PFSK-1 (cell line): ENCODE measurements around the gene CACNA1H.

ENCODE experiments used
- FOXP2 ChIP-seq: optimal IDR thresholded peaks from 2 replicates; pipeline ENCODE3; 2011; ENCODE audit warnings: borderline replicate concordance, control low read depth, inconsistent platforms; ENCODE audit not compliant: insufficient read depth; ENCODE audit errors: extremely low read length, extremely low read depth
- POLR2AphosphoS5 ChIP-seq: IDR thresholded peaks from 2 replicates; pipeline ENCODE4 v1.6.1; 2012; ENCODE audit warnings: low read depth, mild to moderate bottlenecking, control low read depth, low read length, moderate library complexity
- REST ChIP-seq, 2 experiments: IDR thresholded peaks; 2 replicates each; pipeline versions ENCODE4 v1.6.1 to v1.8.0; 2011 to 2012; ENCODE audit warnings: low read depth in 2 of 2, low read length in 2 of 2, control low read depth in 1 of 2, inconsistent platforms in 1 of 2, mild to moderate bottlenecking in 1 of 2, moderate library complexity in 1 of 2; ENCODE audit not compliant: insufficient read depth in 1 of 2
- SIN3A ChIP-seq: IDR thresholded peaks from 2 replicates; pipeline ENCODE4 v1.6.1; 2012; ENCODE audit warnings: mild to moderate bottlenecking, low read length, moderate library complexity, borderline replicate concordance; ENCODE audit not compliant: insufficient read depth
- TAF1 ChIP-seq: IDR thresholded peaks from 2 replicates; pipeline ENCODE4 v1.6.1; 2012; ENCODE audit warnings: low read length, control low read depth, borderline replicate concordance; ENCODE audit not compliant: insufficient read depth

The CACNA1H gene

GRCh38 chr16:1208239-1208830, 55.4 kb downstream of the CACNA1H start:
- no peak for TF ChIP-seq REST (IDR thresholded peaks at IDR 0.05; ENCODE audit: insufficient read depth in 1 of 2, low read depth in 2 of 2, low read length in 2 of 2)
- no peak for TF ChIP-seq POLR2AphosphoS5
- no peak for TF ChIP-seq TAF1
- no peak for TF ChIP-seq SIN3A
- no peak for TF ChIP-seq FOXP2

- no peak for TF ChIP-seq SIN3A
- no peak for TF ChIP-seq POLR2AphosphoS5
- no peak for TF ChIP-seq FOXP2
- TF ChIP-seq REST (IDR thresholded peaks at IDR 0.05; ENCODE audit: insufficient read depth in 1 of 2, low read depth in 2 of 2, low read length in 2 of 2): no peak
- no peak for TF ChIP-seq TAF1
These were observed 56.2 kb downstream of the CACNA1H start for GRCh38 chr16:1209081-1209480.

GRCh38 chr16:1210461-1210860, 57.6 kb downstream of the CACNA1H start:
- TF ChIP-seq SIN3A (no peak), FOXP2 (no peak), TAF1 (no peak), REST (IDR thresholded peaks at IDR 0.05; ENCODE audit: insufficient read depth in 1 of 2, low read depth in 2 of 2, low read length in 2 of 2) (no peak), POLR2AphosphoS5 (no peak)

- no peak for TF ChIP-seq POLR2AphosphoS5
These were observed 58.8 kb downstream of the CACNA1H start for GRCh38 chr16:1211451-1212268.

- TF ChIP-seq REST (IDR thresholded peaks at IDR 0.05; ENCODE audit: insufficient read depth in 1 of 2, low read depth in 2 of 2, low read length in 2 of 2) (no peak), FOXP2 (no peak), POLR2AphosphoS5 (no peak), SIN3A (no peak), TAF1 (no peak)
These were observed 59.8 kb downstream of the CACNA1H start for GRCh38 chr16:1212616-1213194.
